T1000 (cell line): ENCODE measurements around the gene STK24.
A peak's percentile ranks its signal among the peaks of the same experiment; 100 is the strongest.
"Not testable (repeated sequence)": the region's sequence is repeated elsewhere in the genome, so short reads cannot be mapped to it uniquely, and the experiment has no call there.

Source experiments
- DNase-seq: peaks from one replicate; lab custom pipeline; 2025; ENCODE audit warnings: mixed read lengths; lab: John Stamatoyannopoulos, UW

Gene STK24

DNA sequence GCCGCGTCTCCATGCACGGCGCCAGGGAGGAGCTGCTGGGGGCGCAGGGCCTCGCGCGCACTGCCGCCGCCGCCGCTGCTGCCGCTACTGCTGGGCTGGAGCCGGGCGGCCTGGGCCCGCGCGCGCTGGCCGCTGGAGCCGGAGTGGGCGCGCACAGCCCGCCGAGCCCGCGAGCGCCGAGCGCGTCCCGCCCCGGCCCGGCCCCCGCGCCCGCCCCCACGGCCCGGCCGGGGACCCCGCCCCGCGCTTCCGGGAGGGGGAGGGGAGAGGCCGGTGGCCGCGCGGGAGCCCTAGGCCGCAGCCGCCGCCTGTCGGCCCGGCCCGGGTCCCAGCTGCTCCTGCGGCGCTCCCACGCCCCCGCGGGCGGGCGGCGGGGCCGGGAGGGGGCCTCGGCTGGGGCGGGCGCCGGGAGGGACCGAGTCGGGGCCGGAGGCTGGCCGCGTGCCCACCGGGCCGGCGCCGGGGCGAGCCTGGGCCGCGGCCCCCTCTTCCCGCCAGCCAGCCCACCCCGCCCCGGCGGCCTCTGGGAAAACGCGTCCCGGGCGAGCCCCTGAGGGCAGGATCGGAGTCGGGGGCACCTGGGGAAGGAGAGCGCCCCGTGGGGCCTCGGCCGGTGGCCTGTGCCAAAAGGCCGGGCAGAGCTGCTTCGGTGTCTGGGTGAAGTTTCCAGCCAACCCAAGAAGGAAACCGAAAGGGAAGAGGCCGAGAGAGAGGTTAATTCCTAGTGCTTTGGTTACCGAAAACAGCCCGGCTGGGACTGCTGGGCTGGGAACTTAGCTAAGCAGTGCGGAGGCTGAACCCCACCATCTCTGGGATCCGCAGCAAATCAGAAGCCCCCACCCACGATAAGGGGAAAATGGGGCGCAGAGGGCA lies at the start of gene STK24:
Gene STK24, minus strand, starts transcription at position 145 of the 873 bp plus-strand sequence. CDS start 321 bp downstream, outside the sequence.
- DNase-seq: peak; percentile 47

DNA sequence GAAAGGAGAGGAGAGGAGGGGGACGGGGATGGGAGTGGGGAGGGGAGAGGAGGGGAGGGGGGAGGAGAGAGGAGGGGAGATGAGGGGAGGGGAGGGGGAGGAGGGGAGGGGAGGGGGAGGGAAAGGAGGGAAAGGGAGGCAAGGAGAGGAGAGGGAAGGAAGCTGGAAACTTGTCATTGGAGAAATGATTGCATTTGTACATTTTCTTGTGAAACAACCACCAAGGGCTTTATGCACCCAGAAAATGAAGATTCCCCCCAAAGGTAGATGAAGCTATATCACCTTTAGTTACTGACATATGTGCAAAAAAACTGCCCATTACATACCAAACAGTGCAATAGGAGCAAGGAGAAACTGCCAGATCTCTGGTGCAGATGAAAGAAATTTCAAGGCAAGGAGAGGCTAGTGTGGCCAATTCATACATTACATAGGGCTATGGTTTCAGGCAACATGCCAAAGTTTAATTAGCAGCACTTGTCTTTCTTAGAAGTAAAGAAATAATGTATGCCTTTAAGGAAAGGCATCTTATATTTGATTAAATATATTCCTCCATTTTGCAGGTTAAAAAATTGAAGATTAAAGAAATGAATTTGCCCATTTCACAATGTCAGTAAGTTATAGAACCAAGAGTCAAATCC lies 49.5 kb upstream of the STK24 start:
- no peak for DNase-seq

DNA sequence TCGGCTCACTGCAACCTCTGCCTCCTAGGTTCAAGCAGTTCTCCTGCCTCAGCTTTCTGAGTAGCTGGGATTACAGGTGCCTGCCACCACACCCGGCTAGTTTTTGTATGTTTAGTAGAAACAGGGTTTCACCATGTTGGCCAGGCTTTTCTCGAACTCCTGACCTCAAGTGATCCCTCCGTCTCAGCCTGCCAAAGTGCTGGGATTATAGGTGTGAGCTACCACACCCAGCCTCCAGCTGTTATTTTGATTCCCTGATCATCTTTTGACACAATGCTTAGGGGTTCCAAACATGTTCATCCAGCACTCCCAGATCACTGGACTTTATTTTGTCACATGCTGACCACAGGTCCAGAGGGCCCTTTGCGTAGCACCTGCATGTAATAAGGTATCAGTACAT lies 47.7 kb upstream of the STK24 start:
- not testable (repeated sequence) for DNase-seq

DNA sequence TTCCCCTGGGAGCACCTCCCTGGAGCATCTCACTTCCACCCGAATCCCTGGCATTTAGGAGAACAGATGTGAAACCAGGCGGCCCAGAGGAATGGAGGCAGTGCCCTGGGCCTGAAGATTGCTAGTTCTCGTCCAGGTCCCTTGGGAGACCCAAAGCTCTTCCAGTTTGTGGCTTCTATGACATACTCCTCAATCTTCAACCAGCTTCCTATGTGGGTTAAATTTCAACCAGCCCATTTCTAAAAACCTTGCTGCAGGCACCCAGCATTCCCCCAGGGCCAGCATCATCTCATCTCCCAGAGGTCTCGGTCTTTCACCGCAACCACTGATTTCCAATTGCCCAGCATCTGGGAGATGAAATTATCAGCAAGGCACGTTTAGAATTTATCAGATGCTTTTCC lies 46.0 kb upstream of the STK24 start:
- DNase-seq: no peak

DNA sequence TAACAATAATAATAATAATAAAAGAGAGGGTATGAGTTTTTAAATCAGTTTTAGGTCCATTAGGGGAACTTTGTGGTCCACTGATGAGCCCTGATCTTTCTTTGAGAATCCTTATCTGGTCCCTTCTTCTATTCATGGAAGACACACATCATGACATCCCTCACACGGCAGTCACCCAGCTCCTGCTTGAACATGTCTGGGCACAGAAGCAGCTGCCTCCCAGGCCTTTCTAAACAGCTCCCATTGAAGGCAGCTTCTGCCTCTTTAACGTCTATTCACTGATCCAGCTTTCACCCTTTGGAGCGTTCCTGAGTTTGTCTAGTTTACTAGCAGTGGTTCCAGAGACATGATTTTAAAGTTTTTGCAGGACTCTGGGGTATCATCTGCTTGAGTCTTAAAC lies 42.6 kb upstream of the STK24 start:
- no peak for DNase-seq

DNA sequence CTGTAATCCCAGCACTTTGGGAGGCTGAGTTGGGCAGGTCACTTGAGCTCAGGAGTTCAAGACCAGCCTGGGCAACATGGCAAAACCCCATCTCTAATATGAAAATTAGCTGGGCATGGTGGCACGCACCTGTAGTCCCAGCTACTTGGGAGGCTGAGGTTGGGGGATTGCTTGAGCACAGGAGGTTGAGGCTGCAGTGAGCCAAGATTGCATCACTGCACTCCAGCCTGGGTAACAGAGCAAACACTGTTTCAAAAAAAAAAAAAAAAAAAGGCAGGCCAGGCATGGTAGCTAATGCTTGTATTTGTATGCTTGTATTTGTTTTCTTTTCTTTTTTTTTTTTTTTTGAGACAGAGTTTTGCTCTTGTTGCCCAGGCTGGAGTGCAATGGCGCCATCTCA lies 38.7 kb upstream of the STK24 start:
- not testable (repeated sequence) for DNase-seq

DNA sequence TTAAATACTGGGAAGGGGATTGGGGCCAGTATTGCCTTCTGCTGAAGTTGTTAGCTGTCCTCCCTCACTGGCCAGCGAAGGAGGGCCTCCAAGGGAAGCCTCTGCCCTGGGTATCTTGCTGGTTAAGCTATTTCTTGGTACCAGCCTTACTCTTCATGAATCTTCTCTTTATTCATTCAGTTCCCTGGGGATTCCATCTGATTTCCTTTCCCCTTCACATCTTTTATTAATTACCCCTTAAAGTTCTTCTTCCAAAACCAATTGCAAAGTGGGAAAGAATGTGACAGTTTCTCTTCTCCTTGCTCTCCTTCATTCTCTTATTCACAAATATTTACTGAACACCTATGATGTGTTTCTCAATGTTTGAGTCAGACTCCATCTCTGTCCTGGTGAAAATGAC lies 36.7 kb upstream of the STK24 start:
- DNase-seq: no peak

DNA sequence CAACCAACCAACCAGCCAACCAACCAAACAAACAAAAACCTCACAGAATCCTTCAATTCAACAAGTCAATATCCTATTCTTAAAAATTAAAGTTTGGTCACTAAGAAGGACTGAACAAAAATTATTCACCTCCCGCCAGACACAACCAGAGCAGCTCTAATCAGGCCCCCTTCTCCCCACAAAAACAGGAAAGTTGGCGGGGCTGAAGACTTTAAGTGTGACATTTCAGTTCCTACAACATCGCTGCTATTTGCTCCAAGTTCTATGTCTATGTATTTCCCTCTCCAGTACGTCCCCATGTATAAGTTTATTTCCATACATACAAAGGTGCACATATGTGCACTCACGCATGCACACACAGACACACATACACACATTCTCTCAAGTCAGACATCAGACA lies 32.8 kb upstream of the STK24 start:
- DNase-seq: no peak

DNA sequence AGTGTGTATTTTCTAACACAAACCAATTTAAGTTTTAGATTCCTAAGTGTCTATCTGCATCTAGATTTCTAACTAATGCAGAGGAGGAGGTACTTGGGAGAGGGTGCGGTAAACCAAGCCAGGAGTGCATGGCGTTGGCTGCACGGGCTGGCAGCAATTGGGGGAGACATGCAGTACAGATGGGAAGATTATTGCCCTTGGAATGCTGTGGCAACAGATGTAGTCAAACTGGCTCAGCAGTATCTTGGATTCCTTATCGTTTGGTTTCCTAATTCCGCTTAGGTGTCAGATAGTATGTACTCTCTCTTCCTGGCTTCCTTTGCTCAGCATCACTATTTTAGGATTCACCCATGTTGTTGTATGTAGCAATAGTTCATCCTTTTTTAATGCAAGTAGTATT lies 29.4 kb upstream of the STK24 start:
- no peak for DNase-seq

DNA sequence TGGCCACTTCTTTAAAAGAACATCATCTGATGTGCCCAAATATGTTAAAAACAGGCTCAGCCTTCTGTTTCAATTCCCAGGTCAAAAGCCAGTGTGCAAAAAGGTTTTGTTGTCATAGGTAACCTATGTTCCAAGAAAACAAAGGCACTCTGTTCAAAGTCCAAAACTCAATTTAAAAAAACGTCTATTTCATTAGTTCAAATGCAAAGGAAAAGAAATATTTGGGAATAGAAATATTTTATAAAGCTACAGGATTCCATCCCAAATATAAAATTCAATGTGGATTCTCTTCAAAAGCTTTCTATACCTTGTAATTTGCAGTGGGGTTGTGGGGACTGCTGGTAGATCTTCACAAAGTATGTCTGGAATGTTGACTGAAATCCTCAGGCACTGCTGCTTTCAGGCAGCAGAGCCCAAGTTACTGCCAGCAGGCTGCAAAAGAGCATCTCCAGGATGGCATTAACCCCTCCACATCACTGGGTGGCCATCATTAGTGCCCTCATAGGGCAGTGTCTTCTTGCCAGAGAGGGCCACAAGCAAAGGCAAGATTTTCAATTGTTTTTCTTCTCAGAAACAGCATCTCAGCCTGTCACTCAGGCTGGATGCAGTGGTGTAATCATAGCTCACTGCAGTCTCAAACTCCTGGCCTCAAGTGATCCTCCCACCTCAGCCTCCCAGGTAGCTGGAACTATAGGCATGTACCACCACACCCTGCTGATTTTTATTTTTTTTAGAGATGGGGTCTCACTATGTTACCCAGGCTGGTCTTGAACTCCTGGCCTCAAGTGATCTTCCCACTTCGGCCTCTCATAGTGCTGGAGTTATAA lies 22.8 kb upstream of the STK24 start:
- no peak for DNase-seq

DNA sequence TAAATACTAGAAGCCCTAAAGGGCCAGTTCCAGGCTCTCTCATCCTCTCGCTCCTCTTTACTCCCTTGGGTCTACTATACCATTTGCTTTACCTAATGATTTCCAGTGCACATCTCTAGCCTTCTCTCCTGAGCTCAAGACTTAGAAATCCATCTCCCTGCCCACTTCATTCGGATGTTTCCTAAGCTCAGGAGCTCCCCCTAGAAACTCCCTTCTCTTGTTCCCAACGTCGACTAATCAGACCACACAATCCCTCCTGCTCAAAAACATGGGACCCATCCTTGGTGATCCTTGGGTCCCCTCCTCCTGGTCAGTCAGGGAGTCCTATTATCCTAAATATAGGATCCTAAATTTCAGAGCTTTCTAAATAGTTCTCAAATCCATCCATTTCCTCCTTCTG lies 21.1 kb upstream of the STK24 start:
- no peak for DNase-seq

DNA sequence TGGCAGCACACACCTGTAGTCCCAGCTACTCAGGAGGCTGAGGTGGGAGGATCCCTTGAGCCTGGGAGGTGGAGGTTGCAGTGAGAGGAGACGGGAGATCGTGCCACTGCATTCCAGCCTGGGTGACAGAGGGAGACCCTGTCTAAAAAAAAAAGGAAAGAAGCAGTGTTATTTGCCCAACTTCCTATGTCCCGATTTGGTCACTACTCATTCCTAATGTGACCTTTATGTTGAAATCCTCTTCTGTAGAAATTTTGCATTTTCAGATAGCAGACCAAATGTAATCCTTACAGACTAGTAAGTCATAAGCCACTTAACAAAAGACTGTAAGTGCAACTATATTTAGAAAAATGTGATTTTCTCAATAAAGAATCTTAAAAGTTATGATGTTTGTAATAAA lies 18.2 kb upstream of the STK24 start:
- no peak for DNase-seq

DNA sequence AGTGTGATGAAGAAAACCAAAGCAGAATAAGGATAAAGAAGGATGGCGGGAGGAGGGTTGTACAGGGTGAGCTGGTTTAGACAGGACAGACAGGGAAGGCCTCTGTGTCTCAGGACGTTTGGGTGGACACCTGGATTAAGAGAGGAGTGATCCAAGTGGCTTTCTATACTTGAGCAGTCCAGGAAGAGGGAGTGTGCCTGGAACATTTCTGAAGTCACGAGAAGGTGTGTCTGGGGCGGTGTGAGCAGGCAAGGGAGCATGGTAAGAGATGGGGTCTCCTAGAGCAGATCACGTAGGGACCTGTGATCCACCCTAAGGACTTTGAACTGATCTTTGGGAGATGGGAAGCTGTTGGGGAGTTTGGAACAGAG lies 15.4 kb upstream of the STK24 start:
- no peak for DNase-seq

DNA sequence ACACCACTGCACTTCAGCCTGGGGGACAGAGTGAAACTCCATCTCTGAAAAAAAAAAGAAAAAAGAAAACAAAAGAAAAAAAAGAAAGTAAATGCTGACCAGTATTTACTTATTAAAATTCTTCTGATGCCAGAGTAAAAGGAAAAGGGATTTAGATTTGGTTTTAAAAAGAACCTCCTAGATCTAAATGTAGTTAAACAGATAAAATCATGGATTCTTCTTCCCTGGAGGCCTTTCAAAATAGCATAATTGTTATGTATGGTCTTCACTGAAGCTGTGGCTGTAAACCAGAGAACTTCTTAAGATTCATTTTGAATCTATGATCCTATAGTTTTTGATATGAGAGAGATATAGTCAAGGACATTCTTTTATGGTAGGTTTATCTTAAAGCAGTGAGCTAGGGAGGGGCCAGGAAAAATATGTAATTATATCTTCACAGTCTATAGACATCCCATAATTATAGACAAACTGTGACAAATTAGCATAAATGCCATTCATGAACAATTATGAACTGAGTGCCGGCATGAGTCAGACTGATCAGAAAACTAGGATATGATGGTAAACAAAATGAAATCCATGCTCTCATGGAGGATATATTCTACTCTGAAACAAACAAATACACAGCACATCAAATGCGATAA lies 14.9 kb upstream of the STK24 start:
- no peak for DNase-seq

DNA sequence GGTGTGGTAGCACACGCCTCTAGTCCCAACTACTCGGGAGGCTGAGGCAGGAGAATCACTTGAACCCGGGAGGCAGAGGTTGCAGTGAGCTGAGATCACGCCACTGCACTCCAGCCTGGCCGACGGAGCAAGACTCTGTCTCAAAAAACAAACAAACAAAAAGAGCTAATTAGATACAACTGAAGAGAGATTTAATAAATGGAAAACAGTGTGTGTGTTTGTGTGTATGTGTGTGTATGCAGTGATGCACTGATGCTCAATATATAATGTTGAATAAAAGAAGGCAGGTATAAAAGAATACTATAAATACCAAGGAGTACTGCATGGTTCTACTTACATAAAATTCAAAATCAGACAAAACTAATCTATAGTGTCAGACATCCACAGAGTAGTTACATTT lies 13.6 kb upstream of the STK24 start:
- DNase-seq: not testable (repeated sequence)

DNA sequence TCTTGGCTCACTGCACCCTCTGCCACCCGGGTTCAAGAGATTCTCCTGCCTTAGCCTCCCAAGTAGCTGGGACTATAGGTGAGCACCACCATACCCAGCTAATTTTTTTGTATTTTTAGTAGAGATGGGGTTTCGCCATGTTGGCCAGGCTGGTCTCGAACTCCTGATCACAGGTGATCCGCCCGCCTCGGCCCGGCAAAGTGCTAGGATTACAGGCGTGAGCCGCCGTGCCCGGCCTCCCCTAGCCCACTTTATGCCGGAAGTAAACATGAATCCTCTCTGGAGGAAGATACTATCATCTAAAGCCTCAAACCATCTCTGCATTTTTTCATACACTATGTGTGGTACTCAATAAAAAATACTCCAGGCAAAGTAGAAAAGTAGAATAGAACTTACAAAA lies 12.6 kb upstream of the STK24 start:
- not testable (repeated sequence) for DNase-seq

DNA sequence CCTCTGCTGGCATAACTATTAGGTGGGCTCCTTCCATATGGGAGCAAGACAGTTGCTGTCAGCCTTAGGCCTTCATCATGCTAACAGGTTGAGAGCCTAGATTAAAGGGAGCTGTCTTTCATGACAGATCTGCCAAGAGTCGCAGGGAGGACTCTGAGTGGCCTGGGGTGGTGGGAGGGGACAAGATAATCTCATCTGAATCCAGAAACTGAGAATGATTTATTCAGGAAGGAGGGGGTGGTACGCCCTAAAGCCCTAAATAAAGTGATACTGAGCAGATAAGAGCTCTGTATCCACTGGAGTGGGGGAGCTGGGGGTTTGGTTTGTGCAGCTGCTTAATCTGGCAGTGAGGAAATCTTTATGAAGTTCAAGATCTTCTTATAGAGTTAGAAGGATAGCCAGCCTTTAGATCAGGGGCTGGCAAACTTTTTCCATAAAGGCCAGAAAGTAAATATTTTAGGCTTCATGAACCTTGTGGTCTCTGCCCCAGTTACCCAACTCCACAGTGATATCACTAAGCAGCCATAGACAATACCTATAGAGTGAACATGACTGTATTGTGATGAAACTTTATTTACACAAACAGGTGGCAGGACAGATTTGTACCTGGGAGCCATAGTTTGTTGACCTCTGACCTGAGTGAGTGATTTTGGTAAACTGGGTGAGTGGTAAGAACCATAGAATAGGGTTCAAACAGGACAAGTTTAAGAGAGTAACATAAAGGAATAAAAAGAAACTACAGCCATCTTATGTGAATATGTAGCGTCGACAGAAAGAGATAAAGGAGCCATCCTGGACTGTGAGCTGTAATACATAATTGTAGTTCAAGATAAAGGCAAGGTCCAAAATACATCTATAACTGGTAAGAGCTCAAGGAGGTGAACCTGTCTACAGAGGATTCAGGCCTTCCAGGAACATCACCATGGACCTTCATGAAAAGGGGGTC lies 9.8 kb upstream of the STK24 start:
- no peak for DNase-seq

DNA sequence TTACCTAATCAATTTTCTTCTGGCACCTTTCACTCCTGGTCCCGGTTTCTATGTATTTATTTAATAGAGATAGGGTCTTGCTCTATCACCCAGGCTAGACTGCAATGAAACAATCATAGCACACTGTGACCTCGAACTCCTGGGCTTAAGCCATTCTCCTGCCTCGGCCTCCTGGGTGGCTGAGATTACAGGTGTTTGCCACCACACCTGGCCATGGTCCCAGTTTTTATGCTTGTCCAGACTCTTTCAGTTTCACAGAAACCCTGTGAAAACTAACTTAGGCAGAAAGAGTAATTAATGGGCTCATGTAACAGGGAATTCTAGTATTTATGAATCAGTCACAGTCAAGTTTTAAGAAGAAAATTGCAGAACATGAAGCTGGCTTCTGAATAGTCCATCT lies 9.0 kb upstream of the STK24 start:
- DNase-seq: no peak

DNA sequence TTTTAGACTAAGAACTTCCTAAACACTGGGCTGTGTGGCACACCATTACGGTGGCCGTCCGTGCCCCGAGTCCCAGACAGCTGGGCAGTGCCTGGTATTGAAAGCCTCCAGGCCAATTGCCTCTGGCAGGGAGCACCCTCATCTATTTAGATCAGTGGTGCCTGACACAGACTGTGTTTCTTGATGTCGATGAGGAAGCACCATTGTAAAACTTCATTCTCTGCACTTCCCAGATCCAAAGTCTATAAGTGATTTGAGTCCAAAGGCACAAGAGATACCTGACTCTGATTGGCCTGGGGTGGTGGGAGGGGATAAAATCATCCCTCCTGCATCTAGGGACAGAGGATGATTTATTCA lies 8.5 kb upstream of the STK24 start:
- no peak for DNase-seq

DNA sequence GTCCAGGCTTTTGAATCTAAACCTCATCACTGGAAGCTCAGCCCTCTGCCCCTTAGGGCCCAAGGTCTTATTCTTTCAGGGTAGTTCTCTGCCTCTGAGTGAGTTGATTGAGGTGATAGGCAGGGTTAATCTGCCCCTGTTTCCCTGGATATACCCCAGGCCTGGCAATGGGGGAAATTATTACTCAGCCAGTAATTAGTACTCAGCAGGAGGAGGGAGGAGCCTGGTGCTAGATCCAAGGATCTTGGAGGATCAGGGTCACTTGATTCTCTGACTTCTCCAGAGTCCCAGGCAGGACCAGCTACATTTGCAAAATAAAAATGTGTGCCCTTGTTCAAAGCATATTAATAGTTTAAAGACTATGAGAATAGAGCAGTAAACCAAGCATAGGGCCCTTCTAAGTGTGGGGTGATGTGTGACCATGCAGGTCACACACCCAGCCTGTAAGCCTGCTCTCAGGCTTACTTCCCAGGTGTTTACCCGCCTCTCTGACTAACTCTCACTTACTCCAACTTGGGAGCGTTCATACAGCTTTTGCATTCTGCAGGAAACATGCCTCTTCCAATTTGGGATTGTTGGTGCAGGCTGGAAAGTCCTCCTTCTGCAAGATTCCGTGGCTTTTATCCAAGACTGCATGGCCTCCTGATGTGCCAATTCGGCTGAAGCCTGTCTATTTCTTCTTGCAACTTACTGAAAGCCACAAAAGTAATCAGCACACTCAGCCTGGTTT lies 7.9 kb upstream of the STK24 start:
- no peak for DNase-seq

DNA sequence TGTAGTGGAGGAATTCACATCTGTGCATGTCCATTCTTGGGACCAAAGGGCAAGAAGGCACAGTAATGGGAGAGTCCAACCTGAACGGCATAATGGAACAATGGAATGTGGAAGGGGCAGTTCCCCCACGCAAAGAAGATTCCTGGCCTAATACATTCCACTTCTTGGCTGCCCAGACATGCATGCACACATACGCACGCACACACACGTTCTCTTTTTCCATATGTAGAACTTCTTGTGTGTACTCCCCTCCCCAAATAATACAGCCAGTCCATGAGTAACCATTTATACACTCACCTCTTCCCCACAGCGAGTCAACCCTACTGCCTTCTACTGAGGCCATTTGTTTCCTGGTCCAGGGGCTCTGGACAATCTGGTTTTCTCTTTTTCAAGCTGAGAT lies 6.0 kb upstream of the STK24 start:
- no peak for DNase-seq
